COLO668 (cell line): ENCODE results near the gene UGP2.
"Not testable (repeated sequence)": the region's sequence is repeated elsewhere in the genome, so short reads cannot be mapped to it uniquely, and the experiment has no call there.

ENCODE experiments used
- DNase-seq: peaks from one replicate; lab custom pipeline; 2025; ENCODE audit not compliant: unreplicated experiment; lab: John Stamatoyannopoulos, UW

The UGP2 gene

DNA sequence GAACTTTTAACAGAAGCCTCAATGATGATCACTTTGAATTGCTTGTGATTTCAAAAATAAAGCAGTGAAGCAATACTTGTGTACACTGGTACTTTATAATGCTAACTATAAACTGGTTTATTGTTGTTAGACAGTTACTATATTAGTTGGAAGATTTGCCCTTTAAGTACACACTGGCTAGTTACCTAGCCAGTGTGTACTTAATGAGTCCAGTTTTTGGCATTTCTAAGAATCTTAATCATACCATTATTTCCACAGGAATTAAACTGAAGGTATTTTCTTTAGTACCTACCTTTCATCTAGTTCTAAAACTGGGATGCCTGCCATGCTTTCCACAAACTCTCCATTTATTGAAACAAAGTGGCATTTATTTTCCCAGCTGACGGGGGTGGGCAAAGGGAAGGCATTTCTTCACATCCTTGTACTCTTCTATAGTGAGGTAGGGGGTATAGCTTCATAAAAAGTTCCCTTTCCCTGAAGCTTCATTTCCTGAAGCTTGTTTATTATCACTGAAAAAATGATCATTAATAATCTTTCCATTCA, 49.9 kb downstream of the UGP2 start:
- no peak for DNase-seq

DNA sequence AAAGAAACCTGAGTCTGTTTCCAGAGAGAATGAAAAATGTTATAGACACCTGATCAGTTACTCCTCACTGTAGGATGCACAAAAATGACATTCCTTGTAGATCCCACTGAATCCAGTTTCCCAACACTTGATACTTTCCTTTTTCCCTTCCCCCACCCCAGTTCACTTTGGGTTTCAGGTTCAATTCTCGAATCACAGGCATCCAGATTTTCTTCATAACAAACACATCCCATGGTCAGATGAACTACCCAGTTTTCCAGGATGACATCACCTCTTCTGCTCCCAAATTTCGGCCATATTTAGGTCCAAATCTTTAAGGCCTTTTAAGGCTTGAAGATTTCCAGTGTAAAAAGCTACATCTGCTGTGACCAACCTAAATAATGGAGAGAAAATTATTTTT, 51.5 kb downstream of the UGP2 start:
- DNase-seq: no peak

DNA sequence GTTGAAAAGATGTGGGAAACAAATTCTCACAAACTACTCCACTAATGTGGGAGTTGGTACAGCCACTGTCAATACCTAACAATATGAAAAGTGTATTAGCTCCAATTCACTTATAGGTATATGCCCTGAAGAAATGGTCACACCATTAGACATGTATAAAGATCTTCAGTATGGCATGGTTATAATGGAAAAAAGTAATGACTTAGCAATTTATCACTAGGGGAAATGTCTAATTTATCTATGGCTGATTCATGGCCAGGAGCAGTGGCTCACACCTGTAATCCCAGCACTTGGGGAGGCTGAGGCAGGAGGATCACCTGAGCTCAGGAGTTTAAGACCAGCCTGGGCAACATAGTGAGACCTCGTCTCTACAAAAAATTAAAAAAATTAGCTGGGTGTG, 52.5 kb downstream of the UGP2 start:
- no peak for DNase-seq

GRCh38 chr2:63898839-63899238, 57.1 kb downstream of the UGP2 start:
- no peak for DNase-seq

GRCh38 chr2:63899639-63900038, 57.9 kb downstream of the UGP2 start:
- DNase-seq: no peak

- DNase-seq: no peak
These were observed 60.5 kb downstream of the UGP2 start for GRCh38 chr2:63902149-63902548.

DNA sequence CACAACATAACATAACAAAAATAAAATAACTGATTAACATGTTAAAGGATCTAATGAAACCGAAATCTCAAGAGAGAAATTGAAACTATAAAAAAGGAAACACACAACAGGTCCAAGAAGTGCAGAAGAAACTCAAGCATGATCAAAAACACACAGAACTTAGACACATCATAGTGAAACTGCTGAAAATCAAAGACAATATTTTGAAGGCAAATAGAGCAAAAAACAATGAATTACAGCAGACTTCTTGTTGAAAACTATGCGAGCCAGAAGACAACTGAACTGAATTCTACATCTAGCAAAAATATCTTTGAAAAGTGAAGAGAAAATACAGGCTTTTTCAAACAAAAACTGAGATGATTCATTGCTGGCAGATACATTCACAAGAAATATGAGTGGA, 61.3 kb downstream of the UGP2 start:
- DNase-seq: no peak

DNA sequence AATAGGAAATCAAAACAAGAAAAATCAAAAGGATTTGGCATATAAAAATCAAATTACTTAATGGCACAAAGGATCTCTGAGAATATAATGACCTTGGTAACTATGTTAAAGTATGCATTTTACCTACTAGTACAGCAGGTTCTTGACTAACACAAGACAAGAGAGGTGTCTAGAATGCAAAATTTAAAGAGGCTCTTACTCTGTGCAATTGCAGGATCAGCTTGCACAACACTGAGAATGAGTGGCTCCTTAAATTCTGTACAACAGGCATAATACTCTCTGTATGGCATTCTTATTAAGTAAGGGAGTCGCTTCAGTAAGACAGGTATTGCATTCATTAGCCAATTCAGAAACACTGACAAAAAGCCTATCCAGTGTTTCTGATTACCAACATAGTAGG, 72.6 kb downstream of the UGP2 start:
- DNase-seq: no peak

- DNase-seq: no peak
These were observed 85.1 kb downstream of the UGP2 start for GRCh38 chr2:63926815-63927214.

- DNase-seq: not testable (repeated sequence)
These were observed 90.4 kb downstream of the UGP2 start for GRCh38 chr2:63932104-63932503.
